ENCODE data around the gene JAK3.

The JAK3 gene

GRCh38 chr19:17865364-17866311 is 17.9 kb upstream of the JAK3 start:
- DNase-seq (ENCODE audit: low read depth) = no peak

- no peak for DNase-seq (ENCODE audit: low read depth)
Measured at GRCh38 chr19:17863520-17864182, 15.9 kb upstream of the JAK3 start.

GRCh38 chr19:17862711-17863519 is 15.1 kb upstream of the JAK3 start:
- DNase-seq (ENCODE audit: low read depth) = no peak

GRCh38 chr19:17861542-17862402 is 14.0 kb upstream of the JAK3 start:
- DNase-seq (ENCODE audit: low read depth) = no peak

- no peak for DNase-seq (ENCODE audit: low read depth)
Measured at GRCh38 chr19:17860993-17861360, 13.2 kb upstream of the JAK3 start.

- DNase-seq (ENCODE audit: low read depth) = no peak
Measured at GRCh38 chr19:17860331-17860992, 12.7 kb upstream of the JAK3 start.

GRCh38 chr19:17859533-17860330 is 11.9 kb upstream of the JAK3 start, which contains the start of gene RPL18A:
TSS of gene RPL18A (plus strand) at chr19:17859910. CDS start at chr19:17859957, 47 bp downstream.
- DNase-seq (ENCODE audit: low read depth) = peak; percentile 99

GRCh38 chr19:17855280-17856152 is 7.7 kb upstream of the JAK3 start:
- DNase-seq (ENCODE audit: low read depth) = peak; percentile 84

- no peak for DNase-seq (ENCODE audit: low read depth)
Measured at GRCh38 chr19:17854061-17854460, 6.3 kb upstream of the JAK3 start.

GRCh38 chr19:17848595-17849292 is 962 bp upstream of the JAK3 start:
- no peak for DNase-seq (ENCODE audit: low read depth)

GRCh38 chr19:17846146-17846545 is 1.6 kb downstream of the JAK3 start:
- no peak for DNase-seq (ENCODE audit: low read depth)

GRCh38 chr19:17843908-17844490 is 3.8 kb downstream of the JAK3 start:
- DNase-seq (ENCODE audit: low read depth) = no peak

GRCh38 chr19:17843292-17843827 is 4.4 kb downstream of the JAK3 start:
- no peak for DNase-seq (ENCODE audit: low read depth)

GRCh38 chr19:17842663-17843291 is 5.0 kb downstream of the JAK3 start:
- DNase-seq (ENCODE audit: low read depth) = no peak

- DNase-seq (ENCODE audit: low read depth) = peak; percentile 34
Measured at GRCh38 chr19:17841810-17842662, 5.7 kb downstream of the JAK3 start.

- no peak for DNase-seq (ENCODE audit: low read depth)
Measured at GRCh38 chr19:17841371-17841809, 6.4 kb downstream of the JAK3 start.

Data from T follicular helper cell (primary cell).